ENCODE data around the gene TEP1. TPM values are rescaled to one million over a fixed set of nuclear protein-coding genes. Genes with fewer than 3 reads are reported as not detected.

Gene TEP1
- polyA plus RNA-seq, 1 donor from 2014 or later: 5.2 TPM

GRCh38 chr14:20409226-20409625 lies 4.1 kb downstream of the TEP1 start:
- Histone ChIP-seq H4K20me1 (ENCODE audit: insufficient read depth) (no peaks in the 10 kb centered on the region), H2AFZ (ENCODE audit: low read depth, low read length) (no peak overlapping the region), H3K27ac (ENCODE audit: low read length) (no peak overlapping the region), H3K27me3 (ENCODE audit: insufficient read depth, low read depth, low read length) (peaks cover 9% of the 10 kb centered on the region), H3K9me3 (ENCODE audit: low read length) (no peaks in the 10 kb centered on the region), H3K36me3 (ENCODE audit: insufficient read depth, low read length) (no peaks in the 10 kb centered on the region), H3K9me2 (ENCODE audit: insufficient read depth, low read length) (no peaks in the 10 kb centered on the region), H3K4me2 (ENCODE audit: low read length) (no peak overlapping the region), H3K79me2 (replicated peaks; ENCODE audit: insufficient read depth, low read length) (no peaks in the 10 kb centered on the region), H3F3A (ENCODE audit: insufficient read depth, low read length, poor library complexity, severe bottlenecking) (no peaks in the 10 kb centered on the region), H3K4me3 (ENCODE audit: low read length) (no peak overlapping the region), H3K9ac (ENCODE audit: low read length) (no peak overlapping the region)
- TF ChIP-seq EZH2 (IDR thresholded peaks at IDR 0.05; ENCODE audit: borderline replicate concordance, insufficient read depth, low read length, poor library complexity, severe bottlenecking) (no peak), SMC3 (conservative IDR thresholded peaks at IDR 0.05; ENCODE audit: poor library complexity) (no peak), RAD21 (conservative IDR thresholded peaks at IDR 0.05) (no peak), MXI1 (conservative IDR thresholded peaks at IDR 0.05; ENCODE audit: poor library complexity, severe bottlenecking) (no peak), REST (IDR thresholded peaks at IDR 0.05; ENCODE audit: borderline replicate concordance) (no peak)

GRCh38 chr14:20403521-20403920 lies 9.8 kb downstream of the TEP1 start:
- Histone ChIP-seq H3K79me2 (replicated peaks; ENCODE audit: insufficient read depth, low read length) (no peaks in the 10 kb centered on the region), H3F3A (ENCODE audit: insufficient read depth, low read length, poor library complexity, severe bottlenecking) (no peaks in the 10 kb centered on the region), H3K4me2 (ENCODE audit: low read length) (no peak overlapping the region), H3K36me3 (ENCODE audit: insufficient read depth, low read length) (no peaks in the 10 kb centered on the region), H3K9ac (ENCODE audit: low read length) (no peak overlapping the region), H3K9me3 (ENCODE audit: low read length) (no peaks in the 10 kb centered on the region), H3K9me2 (ENCODE audit: insufficient read depth, low read length) (no peaks in the 10 kb centered on the region), H4K20me1 (ENCODE audit: insufficient read depth) (no peaks in the 10 kb centered on the region), H3K4me3 (ENCODE audit: low read length) (no peak overlapping the region), H3K27me3 (ENCODE audit: insufficient read depth, low read depth, low read length) (no peaks in the 10 kb centered on the region), H2AFZ (ENCODE audit: low read depth, low read length) (no peak overlapping the region), H3K27ac (ENCODE audit: low read length) (no peak overlapping the region)
- TF ChIP-seq CTCF (IDR thresholded peaks at IDR 0.05; ENCODE audit: poor library complexity, severe bottlenecking) (no peak), MXI1 (conservative IDR thresholded peaks at IDR 0.05; ENCODE audit: poor library complexity, severe bottlenecking) (no peak), SMC3 (conservative IDR thresholded peaks at IDR 0.05; ENCODE audit: poor library complexity) (no peak), POLR2AphosphoS5 (IDR thresholded peaks at IDR 0.05) (no peak), EP300 (conservative IDR thresholded peaks at IDR 0.05; ENCODE audit: poor library complexity, severe bottlenecking) (no peak), TAF1 (IDR thresholded peaks at IDR 0.05; ENCODE audit: low read depth) (no peak), REST (IDR thresholded peaks at IDR 0.05; ENCODE audit: borderline replicate concordance) (no peak), RAD21 (conservative IDR thresholded peaks at IDR 0.05) (no peak), EZH2 (IDR thresholded peaks at IDR 0.05; ENCODE audit: borderline replicate concordance, insufficient read depth, low read length, poor library complexity, severe bottlenecking) (no peak)

Data from neural cell (in vitro differentiated cells).